ENCODE results near the gene STRADB.

The STRADB gene

GRCh38 chr2:201451292-201452057 is at the start of gene STRADB, which contains the start of gene TRAK2 (continued):
- TF ChIP-seq PATZ1 (tag by site-specific recombination; IDR thresholded peaks at IDR 0.05) (peak; percentile 95), ZNF529 (tag by site-specific recombination; IDR thresholded peaks at IDR 0.05; ENCODE audit: insufficient replicate concordance) (no peak), ZNF776 (tag by site-specific recombination; IDR thresholded peaks at IDR 0.05; ENCODE audit: borderline replicate concordance) (no peak), ZNF629 (tag by site-specific recombination; IDR thresholded peaks at IDR 0.05) (peak; percentile 69), ZBTB20 (tag by site-specific recombination; IDR thresholded peaks at IDR 0.05) (peak; percentile 83), SCRT2 (tag by site-specific recombination; IDR thresholded peaks at IDR 0.05) (no peak), ZNF658 (tag by site-specific recombination; IDR thresholded peaks at IDR 0.05) (no peak), ZNF362 (tag by site-specific recombination; IDR thresholded peaks at IDR 0.05) (no peak), ZNF202 (tag by site-specific recombination; IDR thresholded peaks at IDR 0.05; ENCODE audit: borderline replicate concordance) (no peak), SCRT1 (tag by site-specific recombination; IDR thresholded peaks at IDR 0.05; ENCODE audit: borderline replicate concordance) (no peak), GFI1B (tag by site-specific recombination; IDR thresholded peaks at IDR 0.05) (no peak), ZNF558 (tag by site-specific recombination; IDR thresholded peaks at IDR 0.05) (no peak), ZNF223 (tag by site-specific recombination; IDR thresholded peaks at IDR 0.05) (no peak), PRDM4 (tag by site-specific recombination; IDR thresholded peaks at IDR 0.05) (no peak), ZNF16 (tag by site-specific recombination; IDR thresholded peaks at IDR 0.05; ENCODE audit: low read depth) (no peak), ZNF626 (tag by site-specific recombination; IDR thresholded peaks at IDR 0.05) (no peak), RBAK (tag by site-specific recombination; IDR thresholded peaks at IDR 0.05) (no peak), KLF9 (tag by site-specific recombination; IDR thresholded peaks at IDR 0.05; ENCODE audit: low read depth) (peak; percentile 70), YY1 (tag by site-specific recombination; IDR thresholded peaks at IDR 0.05) (peak; percentile 89), AEBP2 (tag by site-specific recombination; IDR thresholded peaks at IDR 0.05; ENCODE audit: borderline replicate concordance) (no peak), ZNF350 (tag by site-specific recombination; IDR thresholded peaks at IDR 0.05) (no peak), ZNF184 (tag by site-specific recombination; IDR thresholded peaks at IDR 0.05) (no peak), ZBTB6 (tag by site-specific recombination; IDR thresholded peaks at IDR 0.05) (0 out of 2 replicates have a peak, but pooled peaks have one; percentile 13), REST (tag by site-specific recombination; IDR thresholded peaks at IDR 0.05) (peak; percentile 37; the same call in 1 of the 2 replicates), ZFP37 (tag by site-specific recombination; IDR thresholded peaks at IDR 0.05) (peak; percentile 56; the same call in 1 of the 2 replicates), ZNF48 (tag by site-specific recombination; IDR thresholded peaks at IDR 0.05) (no peak), ZNF248 (tag by site-specific recombination; IDR thresholded peaks at IDR 0.05) (no peak), ZNF621 (tag by site-specific recombination; IDR thresholded peaks at IDR 0.05) (no peak), OVOL3 (tag by site-specific recombination; IDR thresholded peaks at IDR 0.05) (no peak)
